HEK293 (cell line): ENCODE measurements around the gene PRCC.
A peak's percentile ranks its signal among the peaks of the same experiment; 100 is the strongest.

Experiments
- GLIS2 ChIP-seq: fragments of 450-650 bp; formaldehyde crosslinking; IDR thresholded peaks from 2 replicates; pipeline ENCODE4 v1.5.1; 2016; ENCODE audit warnings: missing biosample characterization, missing genetic modification characterization
- KLF8 ChIP-seq: fragments of 450-650 bp; formaldehyde crosslinking; IDR thresholded peaks from 2 replicates; pipeline ENCODE4 v1.5.1; 2016; ENCODE audit warnings: missing biosample characterization, missing genetic modification characterization
- SCRT1 ChIP-seq: fragments of 450-650 bp; formaldehyde crosslinking; IDR thresholded peaks from 2 replicates; pipeline ENCODE4 v1.5.1; 2016; ENCODE audit warnings: missing biosample characterization, missing genetic modification characterization, borderline replicate concordance
- SP2 ChIP-seq: fragments of 450-650 bp; formaldehyde crosslinking; IDR thresholded peaks from 2 replicates; pipeline ENCODE4 v1.5.1; 2016; ENCODE audit warnings: missing biosample characterization, missing genetic modification characterization
- ZFP69B ChIP-seq: fragments of 450-650 bp; formaldehyde crosslinking; IDR thresholded peaks from 2 replicates; pipeline ENCODE4 v1.5.1; 2016; ENCODE audit warnings: missing biosample characterization, missing genetic modification characterization
- ZNF138 ChIP-seq: fragments of 450-650 bp; formaldehyde crosslinking; IDR thresholded peaks from 2 replicates; pipeline ENCODE4 v1.5.1; 2016; ENCODE audit warnings: missing biosample characterization, missing genetic modification characterization, borderline replicate concordance
- ZNF157 ChIP-seq: fragments of 450-650 bp; formaldehyde crosslinking; IDR thresholded peaks from 2 replicates; pipeline ENCODE4 v1.5.1; 2016; ENCODE audit warnings: missing biosample characterization, missing genetic modification characterization
- ZNF174 ChIP-seq: fragments of 450-650 bp; formaldehyde crosslinking; IDR thresholded peaks from 2 replicates; pipeline ENCODE4 v1.5.0; 2017; ENCODE audit warnings: missing biosample characterization, mild to moderate bottlenecking, missing genetic modification characterization
- ZNF184 ChIP-seq: fragments of 450-650 bp; IDR thresholded peaks from 2 replicates; pipeline ENCODE4 v1.5.1; 2018; ENCODE audit warnings: missing biosample characterization, mild to moderate bottlenecking, missing genetic modification characterization
- ZNF23 ChIP-seq: fragments of 450-650 bp; formaldehyde crosslinking; IDR thresholded peaks from 2 replicates; pipeline ENCODE4 v1.5.1; 2016; ENCODE audit warnings: missing biosample characterization, missing genetic modification characterization, borderline replicate concordance
- ZNF292 ChIP-seq: fragments of 450-650 bp; formaldehyde crosslinking; IDR thresholded peaks from 2 replicates; pipeline ENCODE4 v1.5.1; 2016; ENCODE audit warnings: low read depth, missing biosample characterization, missing genetic modification characterization, borderline replicate concordance
- ZNF341 ChIP-seq: fragments of 450-650 bp; formaldehyde crosslinking; IDR thresholded peaks from 2 replicates; pipeline ENCODE4; 2016; ENCODE audit warnings: low read depth, missing biosample characterization, missing genetic modification characterization
- ZNF404 ChIP-seq: fragments of 450-650 bp; formaldehyde crosslinking; IDR thresholded peaks from 2 replicates; pipeline ENCODE4 v1.5.1; 2017; ENCODE audit warnings: missing biosample characterization, missing genetic modification characterization
- ZNF48 ChIP-seq: fragments of 450-650 bp; formaldehyde crosslinking; IDR thresholded peaks from 2 replicates; pipeline ENCODE4 v1.5.1; 2016; ENCODE audit warnings: missing biosample characterization, missing genetic modification characterization
- ZNF521 ChIP-seq: fragments of 450-650 bp; formaldehyde crosslinking; IDR thresholded peaks from 2 replicates; pipeline ENCODE4 v1.5.1; 2017; ENCODE audit warnings: missing biosample characterization, mild to moderate bottlenecking, missing genetic modification characterization
- ZNF548 ChIP-seq: fragments of 450-650 bp; formaldehyde crosslinking; IDR thresholded peaks from 2 replicates; pipeline ENCODE4 v1.5.1; 2016; ENCODE audit warnings: missing biosample characterization, missing genetic modification characterization
- ZNF560 ChIP-seq: fragments of 450-650 bp; formaldehyde crosslinking; IDR thresholded peaks from 2 replicates; pipeline ENCODE4 v1.5.1; 2017; ENCODE audit warnings: missing biosample characterization, missing genetic modification characterization, borderline replicate concordance
- ZNF585B ChIP-seq: fragments of 450-650 bp; formaldehyde crosslinking; IDR thresholded peaks from 2 replicates; pipeline ENCODE4 v1.5.1; 2016; ENCODE audit warnings: missing biosample characterization, missing genetic modification characterization
- ZNF596 ChIP-seq: fragments of 450-650 bp; IDR thresholded peaks from 2 replicates; pipeline ENCODE4 v1.5.0; 2018; ENCODE audit warnings: missing biosample characterization, mild to moderate bottlenecking, missing genetic modification characterization, moderate library complexity
- ZNF629 ChIP-seq: fragments of 450-650 bp; formaldehyde crosslinking; IDR thresholded peaks from 2 replicates; pipeline ENCODE4 v1.5.1; 2017; ENCODE audit warnings: missing biosample characterization, missing genetic modification characterization
- ZNF658 ChIP-seq: fragments of 450-650 bp; formaldehyde crosslinking; IDR thresholded peaks from 2 replicates; pipeline ENCODE4; 2016; ENCODE audit warnings: missing biosample characterization, missing genetic modification characterization
- TF ChIP-seq, protein P1 (sequence below): fragments of 450-650 bp; formaldehyde crosslinking; IDR thresholded peaks from 2 replicates; pipeline ENCODE4 v1.5.1; 2017; ENCODE audit warnings: missing biosample characterization, missing genetic modification characterization
- TF ChIP-seq, protein P2 (sequence below): fragments of 450-650 bp; formaldehyde crosslinking; optimal IDR thresholded peaks from 2 replicates; pipeline ENCODE3; 2016; ENCODE audit warnings: missing biosample characterization, mild to moderate bottlenecking, missing genetic modification characterization
- TF ChIP-seq, protein P3 (sequence below): fragments of 450-650 bp; IDR thresholded peaks from 2 replicates; pipeline ENCODE4 v1.5.1; 2018; ENCODE audit warnings: missing biosample characterization, mild to moderate bottlenecking, missing genetic modification characterization
- TF ChIP-seq, protein P4 (sequence below): fragments of 450-650 bp; formaldehyde crosslinking; IDR thresholded peaks from 2 replicates; pipeline ENCODE4 v1.5.1; 2016; ENCODE audit warnings: missing biosample characterization, missing genetic modification characterization, borderline replicate concordance
- TF ChIP-seq, protein P5 (sequence below): fragments of 450-650 bp; formaldehyde crosslinking; IDR thresholded peaks from 2 replicates; pipeline ENCODE4 v1.5.1; 2017; ENCODE audit warnings: missing biosample characterization, missing genetic modification characterization
- TF ChIP-seq, protein P6 (sequence below): fragments of 450-650 bp; formaldehyde crosslinking; IDR thresholded peaks from 2 replicates; pipeline ENCODE4 v1.5.1; 2016; ENCODE audit warnings: missing biosample characterization, missing genetic modification characterization

The PRCC gene

DNA sequence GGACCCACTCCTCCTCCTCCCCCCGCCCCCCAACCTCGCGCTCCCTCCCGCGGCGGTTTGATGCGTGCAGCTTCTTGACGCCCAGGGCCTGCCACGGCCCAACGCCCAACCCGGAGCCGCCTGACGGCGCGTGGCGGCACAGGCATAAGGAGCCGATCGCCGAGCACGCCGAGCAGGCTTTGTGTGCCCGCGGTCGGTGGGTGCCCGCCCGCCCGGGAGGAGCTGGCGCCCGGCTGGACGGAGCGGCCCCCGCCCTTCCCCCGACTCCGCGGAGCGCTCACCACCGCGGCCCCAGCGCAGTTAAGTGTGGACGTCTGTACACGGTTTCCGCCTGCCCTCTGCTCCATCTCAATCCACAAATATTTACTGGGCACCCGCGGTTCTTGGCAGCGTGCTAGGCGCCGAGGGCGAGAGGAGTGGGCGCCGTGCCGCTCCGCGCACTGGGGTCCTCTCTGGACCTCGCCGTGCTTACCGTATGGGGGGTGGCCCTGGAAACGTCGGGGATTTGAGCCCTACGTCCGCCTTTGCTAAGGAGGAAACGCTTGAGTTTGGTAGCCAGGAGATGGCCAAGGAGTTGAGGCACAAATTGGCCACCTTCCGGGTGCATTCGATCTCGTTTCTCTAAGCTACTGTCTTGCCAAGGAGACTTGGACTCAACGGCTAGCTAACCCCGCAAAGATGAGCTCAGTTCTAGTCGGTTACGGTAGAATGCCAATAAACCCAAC, 15.4 kb upstream of the PRCC start (continued):
- TF ChIP-seq ZNF292 (tag by site-specific recombination) (no peak), ZNF48 (tag by site-specific recombination) (no peak), GLIS2 (tag by site-specific recombination) (peak; percentile 75), ZNF658 (tag by site-specific recombination) (no peak), ZNF341 (peak; percentile 35; the same call in 1 of the 2 replicates), ZNF157 (tag by site-specific recombination) (no peak), ZNF174 (tag by site-specific recombination) (no peak), KLF8 (tag by site-specific recombination) (peak; percentile 98), ZNF184 (tag by site-specific recombination) (no peak), ZNF629 (tag by site-specific recombination) (peak; percentile 41; the same call in 1 of the 2 replicates), ZNF138 (tag by site-specific recombination) (no peak), ZNF23 (tag by site-specific recombination) (no peak), ZNF560 (tag by site-specific recombination) (no peak), SP2 (tag by site-specific recombination) (peak; percentile 83), ZNF596 (tag by site-specific recombination) (no peak), SCRT1 (tag by site-specific recombination) (no peak), ZFP69B (tag by site-specific recombination) (no peak), ZNF521 (no peak), ZNF404 (no peak), ZNF585B (tag by site-specific recombination) (no peak), ZNF548 (tag by site-specific recombination) (no peak)
- TF ChIP-seq, protein P1, sequence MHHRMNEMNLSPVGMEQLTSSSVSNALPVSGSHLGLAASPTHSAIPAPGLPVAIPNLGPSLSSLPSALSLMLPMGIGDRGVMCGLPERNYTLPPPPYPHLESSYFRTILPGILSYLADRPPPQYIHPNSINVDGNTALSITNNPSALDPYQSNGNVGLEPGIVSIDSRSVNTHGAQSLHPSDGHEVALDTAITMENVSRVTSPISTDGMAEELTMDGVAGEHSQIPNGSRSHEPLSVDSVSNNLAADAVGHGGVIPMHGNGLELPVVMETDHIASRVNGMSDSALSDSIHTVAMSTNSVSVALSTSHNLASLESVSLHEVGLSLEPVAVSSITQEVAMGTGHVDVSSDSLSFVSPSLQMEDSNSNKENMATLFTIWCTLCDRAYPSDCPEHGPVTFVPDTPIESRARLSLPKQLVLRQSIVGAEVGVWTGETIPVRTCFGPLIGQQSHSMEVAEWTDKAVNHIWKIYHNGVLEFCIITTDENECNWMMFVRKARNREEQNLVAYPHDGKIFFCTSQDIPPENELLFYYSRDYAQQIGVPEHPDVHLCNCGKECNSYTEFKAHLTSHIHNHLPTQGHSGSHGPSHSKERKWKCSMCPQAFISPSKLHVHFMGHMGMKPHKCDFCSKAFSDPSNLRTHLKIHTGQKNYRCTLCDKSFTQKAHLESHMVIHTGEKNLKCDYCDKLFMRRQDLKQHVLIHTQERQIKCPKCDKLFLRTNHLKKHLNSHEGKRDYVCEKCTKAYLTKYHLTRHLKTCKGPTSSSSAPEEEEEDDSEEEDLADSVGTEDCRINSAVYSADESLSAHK (tag by site-specific recombination): peak; percentile 31; the same call in 1 of the 2 replicates
- TF ChIP-seq, protein P2, sequence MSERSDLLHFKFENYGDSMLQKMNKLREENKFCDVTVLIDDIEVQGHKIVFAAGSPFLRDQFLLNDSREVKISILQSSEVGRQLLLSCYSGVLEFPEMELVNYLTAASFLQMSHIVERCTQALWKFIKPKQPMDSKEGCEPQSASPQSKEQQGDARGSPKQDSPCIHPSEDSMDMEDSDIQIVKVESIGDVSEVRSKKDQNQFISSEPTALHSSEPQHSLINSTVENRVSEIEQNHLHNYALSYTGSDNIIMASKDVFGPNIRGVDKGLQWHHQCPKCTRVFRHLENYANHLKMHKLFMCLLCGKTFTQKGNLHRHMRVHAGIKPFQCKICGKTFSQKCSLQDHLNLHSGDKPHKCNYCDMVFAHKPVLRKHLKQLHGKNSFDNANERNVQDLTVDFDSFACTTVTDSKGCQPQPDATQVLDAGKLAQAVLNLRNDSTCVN: peak; percentile 84
- TF ChIP-seq, protein P3, sequence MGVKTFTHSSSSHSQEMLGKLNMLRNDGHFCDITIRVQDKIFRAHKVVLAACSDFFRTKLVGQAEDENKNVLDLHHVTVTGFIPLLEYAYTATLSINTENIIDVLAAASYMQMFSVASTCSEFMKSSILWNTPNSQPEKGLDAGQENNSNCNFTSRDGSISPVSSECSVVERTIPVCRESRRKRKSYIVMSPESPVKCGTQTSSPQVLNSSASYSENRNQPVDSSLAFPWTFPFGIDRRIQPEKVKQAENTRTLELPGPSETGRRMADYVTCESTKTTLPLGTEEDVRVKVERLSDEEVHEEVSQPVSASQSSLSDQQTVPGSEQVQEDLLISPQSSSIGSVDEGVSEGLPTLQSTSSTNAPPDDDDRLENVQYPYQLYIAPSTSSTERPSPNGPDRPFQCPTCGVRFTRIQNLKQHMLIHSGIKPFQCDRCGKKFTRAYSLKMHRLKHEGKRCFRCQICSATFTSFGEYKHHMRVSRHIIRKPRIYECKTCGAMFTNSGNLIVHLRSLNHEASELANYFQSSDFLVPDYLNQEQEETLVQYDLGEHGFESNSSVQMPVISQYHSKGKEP (tag by site-specific recombination): peak; percentile 68
- TF ChIP-seq, protein P4, sequence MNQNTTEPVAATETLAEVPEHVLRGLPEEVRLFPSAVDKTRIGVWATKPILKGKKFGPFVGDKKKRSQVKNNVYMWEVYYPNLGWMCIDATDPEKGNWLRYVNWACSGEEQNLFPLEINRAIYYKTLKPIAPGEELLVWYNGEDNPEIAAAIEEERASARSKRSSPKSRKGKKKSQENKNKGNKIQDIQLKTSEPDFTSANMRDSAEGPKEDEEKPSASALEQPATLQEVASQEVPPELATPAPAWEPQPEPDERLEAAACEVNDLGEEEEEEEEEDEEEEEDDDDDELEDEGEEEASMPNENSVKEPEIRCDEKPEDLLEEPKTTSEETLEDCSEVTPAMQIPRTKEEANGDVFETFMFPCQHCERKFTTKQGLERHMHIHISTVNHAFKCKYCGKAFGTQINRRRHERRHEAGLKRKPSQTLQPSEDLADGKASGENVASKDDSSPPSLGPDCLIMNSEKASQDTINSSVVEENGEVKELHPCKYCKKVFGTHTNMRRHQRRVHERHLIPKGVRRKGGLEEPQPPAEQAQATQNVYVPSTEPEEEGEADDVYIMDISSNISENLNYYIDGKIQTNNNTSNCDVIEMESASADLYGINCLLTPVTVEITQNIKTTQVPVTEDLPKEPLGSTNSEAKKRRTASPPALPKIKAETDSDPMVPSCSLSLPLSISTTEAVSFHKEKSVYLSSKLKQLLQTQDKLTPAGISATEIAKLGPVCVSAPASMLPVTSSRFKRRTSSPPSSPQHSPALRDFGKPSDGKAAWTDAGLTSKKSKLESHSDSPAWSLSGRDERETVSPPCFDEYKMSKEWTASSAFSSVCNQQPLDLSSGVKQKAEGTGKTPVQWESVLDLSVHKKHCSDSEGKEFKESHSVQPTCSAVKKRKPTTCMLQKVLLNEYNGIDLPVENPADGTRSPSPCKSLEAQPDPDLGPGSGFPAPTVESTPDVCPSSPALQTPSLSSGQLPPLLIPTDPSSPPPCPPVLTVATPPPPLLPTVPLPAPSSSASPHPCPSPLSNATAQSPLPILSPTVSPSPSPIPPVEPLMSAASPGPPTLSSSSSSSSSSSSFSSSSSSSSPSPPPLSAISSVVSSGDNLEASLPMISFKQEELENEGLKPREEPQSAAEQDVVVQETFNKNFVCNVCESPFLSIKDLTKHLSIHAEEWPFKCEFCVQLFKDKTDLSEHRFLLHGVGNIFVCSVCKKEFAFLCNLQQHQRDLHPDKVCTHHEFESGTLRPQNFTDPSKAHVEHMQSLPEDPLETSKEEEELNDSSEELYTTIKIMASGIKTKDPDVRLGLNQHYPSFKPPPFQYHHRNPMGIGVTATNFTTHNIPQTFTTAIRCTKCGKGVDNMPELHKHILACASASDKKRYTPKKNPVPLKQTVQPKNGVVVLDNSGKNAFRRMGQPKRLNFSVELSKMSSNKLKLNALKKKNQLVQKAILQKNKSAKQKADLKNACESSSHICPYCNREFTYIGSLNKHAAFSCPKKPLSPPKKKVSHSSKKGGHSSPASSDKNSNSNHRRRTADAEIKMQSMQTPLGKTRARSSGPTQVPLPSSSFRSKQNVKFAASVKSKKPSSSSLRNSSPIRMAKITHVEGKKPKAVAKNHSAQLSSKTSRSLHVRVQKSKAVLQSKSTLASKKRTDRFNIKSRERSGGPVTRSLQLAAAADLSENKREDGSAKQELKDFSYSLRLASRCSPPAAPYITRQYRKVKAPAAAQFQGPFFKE: no peak
- TF ChIP-seq, protein P5, sequence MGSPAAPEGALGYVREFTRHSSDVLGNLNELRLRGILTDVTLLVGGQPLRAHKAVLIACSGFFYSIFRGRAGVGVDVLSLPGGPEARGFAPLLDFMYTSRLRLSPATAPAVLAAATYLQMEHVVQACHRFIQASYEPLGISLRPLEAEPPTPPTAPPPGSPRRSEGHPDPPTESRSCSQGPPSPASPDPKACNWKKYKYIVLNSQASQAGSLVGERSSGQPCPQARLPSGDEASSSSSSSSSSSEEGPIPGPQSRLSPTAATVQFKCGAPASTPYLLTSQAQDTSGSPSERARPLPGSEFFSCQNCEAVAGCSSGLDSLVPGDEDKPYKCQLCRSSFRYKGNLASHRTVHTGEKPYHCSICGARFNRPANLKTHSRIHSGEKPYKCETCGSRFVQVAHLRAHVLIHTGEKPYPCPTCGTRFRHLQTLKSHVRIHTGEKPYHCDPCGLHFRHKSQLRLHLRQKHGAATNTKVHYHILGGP (tag by site-specific recombination): no peak
- TF ChIP-seq, protein P6, sequence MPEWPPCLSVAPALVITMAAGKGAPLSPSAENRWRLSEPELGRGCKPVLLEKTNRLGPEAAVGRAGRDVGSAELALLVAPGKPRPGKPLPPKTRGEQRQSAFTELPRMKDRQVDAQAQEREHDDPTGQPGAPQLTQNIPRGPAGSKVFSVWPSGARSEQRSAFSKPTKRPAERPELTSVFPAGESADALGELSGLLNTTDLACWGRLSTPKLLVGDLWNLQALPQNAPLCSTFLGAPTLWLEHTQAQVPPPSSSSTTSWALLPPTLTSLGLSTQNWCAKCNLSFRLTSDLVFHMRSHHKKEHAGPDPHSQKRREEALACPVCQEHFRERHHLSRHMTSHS (tag by site-specific recombination): no peak
